Loucy (cell line): ENCODE data around the gene CELF2.

Experiments
- H2AFZ ChIP-seq: fragments of 200-600 bp; sonication (generic); 2 replicates; pipeline ENCODE4 v1.6.0; 2016; ENCODE audit warnings: antibody characterized with exemption, mild to moderate bottlenecking, low read length, moderate library complexity
- H3F3A ChIP-seq: fragments of 200-600 bp; 2 replicates; pipeline ENCODE4 v1.6.0; 2016; ENCODE audit warnings: antibody characterized with exemption, low read depth, mild to moderate bottlenecking
- H3K27me3 ChIP-seq: fragments of 200-600 bp; sonication (generic); 2 replicates; pipeline ENCODE4 v1.6.1; 2014; ENCODE audit warnings: low read length, mild to moderate bottlenecking; ENCODE audit not compliant: insufficient read depth, poor library complexity, severe bottlenecking
- H3K36me3 ChIP-seq: fragments of 200-600 bp; sonication (generic); 2 replicates; pipeline ENCODE4 v1.6.1; 2016; ENCODE audit warnings: low read length; ENCODE audit not compliant: insufficient read depth
- H3K4me1 ChIP-seq: fragments of 200-600 bp; sonication (generic); 2 replicates; pipeline ENCODE4 v1.5.1; 2014; ENCODE audit warnings: low read length, mild to moderate bottlenecking; ENCODE audit not compliant: insufficient read depth, poor library complexity, severe bottlenecking
- H3K4me2 ChIP-seq: fragments of 200-600 bp; sonication (generic); 2 replicates; pipeline ENCODE4 v1.6.0; 2014; ENCODE audit warnings: antibody characterized with exemption, low read length, low read depth, mild to moderate bottlenecking; ENCODE audit not compliant: poor library complexity, severe bottlenecking
- H3K4me3 ChIP-seq: fragments of 200-600 bp; sonication (generic); 2 replicates; pipeline ENCODE4 v1.5.1; 2014; ENCODE audit warnings: low read length, mild to moderate bottlenecking, mixed read lengths; ENCODE audit not compliant: poor library complexity, severe bottlenecking
- H3K79me2 ChIP-seq: fragments of 200-600 bp; sonication (generic); 2 replicates; pipeline ENCODE4 v1.6.1; 2014; ENCODE audit warnings: low read length; ENCODE audit not compliant: insufficient read depth
- H3K9ac ChIP-seq: fragments of 200-600 bp; sonication (generic); 2 replicates; pipeline ENCODE4 v1.6.0; 2014; ENCODE audit warnings: mild to moderate bottlenecking, low read depth, low read length, moderate library complexity; ENCODE audit not compliant: poor library complexity, severe bottlenecking
- H3K9me2 ChIP-seq: fragments of 200-600 bp; sonication (generic); replicated peaks from 2 replicates; pipeline ENCODE4 v1.6.1; 2016; ENCODE audit warnings: low read depth, low read length, mixed read lengths
- H3K9me3 ChIP-seq: fragments of 200-600 bp; sonication (generic); 2 replicates; pipeline ENCODE4 v1.6.1; 2014; ENCODE audit warnings: mild to moderate bottlenecking, antibody characterized with exemption, low read length, low read depth; ENCODE audit not compliant: insufficient read depth
- H4K20me1 ChIP-seq: fragments of 200-600 bp; sonication (generic); 2 replicates; pipeline ENCODE4 v1.6.0; 2014; ENCODE audit warnings: antibody characterized with exemption, low read length, mild to moderate bottlenecking; ENCODE audit not compliant: insufficient read depth, poor library complexity, severe bottlenecking
- CTCF ChIP-seq: fragments of 200-600 bp; sonication (generic); conservative IDR thresholded peaks from 2 replicates; pipeline ENCODE4 v1.5.1; 2014; ENCODE audit warnings: mild to moderate bottlenecking, antibody characterized with exemption, low read length
- EZH2phosphoT487 ChIP-seq: fragments of 200-600 bp; IDR thresholded peaks from 2 replicates; pipeline ENCODE4 v1.6.1; 2018; ENCODE audit warnings: antibody characterized with exemption, mild to moderate bottlenecking, moderate library complexity, borderline replicate concordance

The CELF2 gene

DNA sequence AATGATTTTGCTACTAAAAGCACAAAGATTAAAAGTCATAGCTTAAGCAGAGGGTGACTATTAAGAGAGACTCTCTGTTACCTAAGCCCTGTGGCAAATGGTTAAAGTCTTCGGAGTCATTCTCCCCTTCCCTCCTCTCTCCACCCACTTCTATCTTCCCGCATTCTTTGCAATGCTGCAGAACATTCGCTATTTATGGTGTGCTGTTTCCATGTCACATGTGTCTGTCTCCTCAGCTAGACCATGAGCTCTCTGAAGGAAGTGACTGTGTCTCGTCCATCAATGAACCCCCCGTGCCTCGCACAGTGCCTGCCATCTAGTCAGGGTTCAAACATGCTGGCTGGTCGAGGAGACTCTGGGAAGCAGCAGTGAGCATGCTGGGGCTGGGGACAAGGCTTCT is 321.3 kb downstream of the CELF2 start:
- Histone ChIP-seq H3K9me3 (no peaks in the 10 kb centered on the region), H2AFZ (no peak overlapping the region), H3K9me2 (no peaks in the 10 kb centered on the region), H3K4me1 (no peaks in the 10 kb centered on the region), H3K79me2 (no peaks in the 10 kb centered on the region), H3K4me3 (no peak overlapping the region), H3K27me3 (no peaks in the 10 kb centered on the region), H3K9ac (no peak overlapping the region), H3F3A (no peaks in the 10 kb centered on the region), H3K4me2 (no peak overlapping the region), H3K36me3 (peaks cover 15% of the 10 kb centered on the region; the same call in 1 of the 2 replicates), H4K20me1 (no peaks in the 10 kb centered on the region)
- TF ChIP-seq CTCF (no peak), EZH2phosphoT487 (no peak)

DNA sequence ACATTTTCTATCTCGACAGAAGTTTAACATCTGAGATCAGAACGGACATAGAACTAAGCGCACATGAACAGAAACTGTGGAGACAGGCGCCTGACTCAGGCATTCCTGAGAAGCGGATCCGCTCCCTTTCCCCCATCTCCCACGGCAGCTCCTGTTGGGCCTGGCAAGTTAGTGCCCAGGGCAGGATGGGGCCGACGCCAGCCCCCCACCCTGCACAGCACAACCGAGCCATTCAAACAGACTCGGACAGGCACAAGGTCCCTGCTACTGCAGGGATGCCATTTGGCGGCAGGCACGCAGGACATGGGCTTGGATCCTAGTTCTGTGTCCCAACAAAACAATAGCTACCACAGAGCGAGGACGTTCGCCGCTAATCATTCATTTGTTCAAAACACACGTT is 322.0 kb downstream of the CELF2 start:
- no peaks in the 10 kb centered on the region for H3K79me2 ChIP-seq
- H3K27me3 ChIP-seq = no peaks in the 10 kb centered on the region
- H3K9me3 ChIP-seq = no peaks in the 10 kb centered on the region
- TF ChIP-seq CTCF (no peak), EZH2phosphoT487 (no peak)
- no peak overlapping the region for H3K9ac ChIP-seq
- H3K4me2 ChIP-seq = no peak overlapping the region
- peaks cover 9% of the 10 kb centered on the region; the same call in 1 of the 2 replicates for H3K36me3 ChIP-seq
- H3K4me1 ChIP-seq = no peaks in the 10 kb centered on the region
- no peak overlapping the region for H3K4me3 ChIP-seq
- H3F3A ChIP-seq = no peaks in the 10 kb centered on the region
- H3K9me2 ChIP-seq = no peaks in the 10 kb centered on the region
- no peaks in the 10 kb centered on the region for H4K20me1 ChIP-seq
- no peak overlapping the region for H2AFZ ChIP-seq

GRCh38 chr10:11341283-11341960 is 323.8 kb downstream of the CELF2 start:
- no peaks in the 10 kb centered on the region for H3K79me2 ChIP-seq
- TF ChIP-seq EZH2phosphoT487 (no peak), CTCF (no peak)
- no peak overlapping the region for H2AFZ ChIP-seq
- no peaks in the 10 kb centered on the region for H3K9me2 ChIP-seq
- H3K9me3 ChIP-seq = no peaks in the 10 kb centered on the region
- H3K27me3 ChIP-seq = no peaks in the 10 kb centered on the region
- H3F3A ChIP-seq = no peaks in the 10 kb centered on the region
- no peak overlapping the region for H3K4me2 ChIP-seq
- no peaks in the 10 kb centered on the region for H3K4me1 ChIP-seq
- H3K9ac ChIP-seq = no peak overlapping the region
- H3K4me3 ChIP-seq = no peak overlapping the region
- H3K36me3 ChIP-seq = no peaks in the 10 kb centered on the region
- no peaks in the 10 kb centered on the region for H4K20me1 ChIP-seq
